ENCODE data around the gene HHAT.

The HHAT gene

DNA sequence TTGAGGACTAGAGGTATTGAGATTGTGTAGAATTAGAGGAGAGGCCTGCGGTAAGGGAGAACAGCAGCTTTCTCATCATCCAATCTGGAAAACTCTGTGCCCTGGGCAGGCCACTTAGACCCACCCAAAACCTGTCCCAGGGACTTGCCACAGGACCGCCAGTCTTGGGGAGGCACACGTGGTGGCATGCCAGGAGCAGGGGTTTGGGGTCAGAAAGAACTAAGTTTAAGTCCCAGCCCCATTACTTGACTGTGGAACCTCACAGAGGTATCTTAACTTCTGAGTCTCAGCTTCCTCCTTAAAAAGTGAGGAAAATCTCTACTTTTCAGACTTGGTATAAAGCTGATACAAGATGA lies 356.6 kb downstream of the HHAT start:
- no peak for DNase-seq (ENCODE audit: low read depth)

DNA sequence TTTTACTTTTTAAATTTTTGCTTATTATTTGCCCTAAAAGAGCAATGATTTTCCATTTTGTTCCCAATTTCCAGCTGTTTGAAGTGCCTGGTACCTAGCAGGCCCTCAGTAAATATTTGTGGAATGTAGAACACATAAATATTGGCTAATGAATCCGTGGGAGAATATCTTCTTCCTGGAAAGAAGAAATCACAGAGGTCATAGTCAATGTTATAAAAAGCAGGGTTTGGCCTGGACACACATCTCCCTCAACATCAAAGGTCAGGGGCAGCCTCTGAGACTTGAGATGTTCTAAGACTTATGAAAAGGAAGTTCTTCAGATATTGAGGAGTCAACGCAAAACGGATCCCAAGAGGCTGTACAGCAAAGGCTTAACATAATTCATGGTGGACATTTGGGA lies 358.1 kb downstream of the HHAT start:
- no peak for DNase-seq (ENCODE audit: low read depth)

- no peak for DNase-seq (ENCODE audit: low read depth)
Observed at GRCh38 chr1:210687582-210688279, 359.0 kb downstream of the HHAT start.

- DNase-seq (ENCODE audit: low read depth): no peak
Observed at GRCh38 chr1:210688512-210689234, 360.0 kb downstream of the HHAT start.

DNA sequence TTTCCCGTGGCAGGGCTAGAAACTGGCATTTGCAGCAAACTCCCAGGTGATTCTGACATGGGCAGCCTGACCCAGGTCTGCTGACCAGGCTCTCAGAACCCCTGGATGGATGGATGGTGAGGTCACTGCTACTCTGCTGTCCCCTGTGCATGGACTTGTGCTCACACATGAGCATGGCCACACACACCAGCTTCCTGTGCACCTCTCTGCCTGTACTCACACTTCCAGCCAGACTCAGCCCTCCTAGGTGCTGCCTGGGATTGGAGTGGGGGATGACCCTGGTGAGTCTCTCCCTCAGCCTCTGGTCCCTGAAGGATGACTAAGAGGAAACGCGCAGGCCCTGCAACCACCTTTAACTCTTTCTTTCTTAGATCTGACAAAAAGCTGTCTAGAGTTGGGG lies 361.1 kb downstream of the HHAT start:
- DNase-seq (ENCODE audit: low read depth): no peak

DNA sequence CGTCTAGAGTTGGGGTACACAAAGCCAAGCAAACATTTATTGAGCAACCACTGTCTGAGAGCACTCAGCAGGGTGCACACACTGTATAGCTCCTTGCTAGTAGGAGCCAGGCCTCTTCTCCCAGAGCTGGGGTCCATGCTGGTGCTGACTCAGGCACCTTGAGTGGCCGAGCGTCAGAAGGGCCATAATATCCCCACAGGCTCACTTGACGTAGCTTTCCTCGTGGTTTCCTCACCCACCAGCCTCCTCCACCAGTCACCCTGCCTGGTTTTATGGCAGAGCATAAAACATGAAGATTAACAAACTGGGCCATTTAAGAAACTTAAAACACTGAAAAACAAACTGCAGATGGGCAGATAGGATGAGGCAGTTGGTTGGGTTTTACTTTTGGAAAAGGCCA lies 361.5 kb downstream of the HHAT start:
- DNase-seq (ENCODE audit: low read depth): no peak

GRCh38 chr1:210691039-210691610 lies 362.4 kb downstream of the HHAT start:
- DNase-seq (ENCODE audit: low read depth): no peak

DNA sequence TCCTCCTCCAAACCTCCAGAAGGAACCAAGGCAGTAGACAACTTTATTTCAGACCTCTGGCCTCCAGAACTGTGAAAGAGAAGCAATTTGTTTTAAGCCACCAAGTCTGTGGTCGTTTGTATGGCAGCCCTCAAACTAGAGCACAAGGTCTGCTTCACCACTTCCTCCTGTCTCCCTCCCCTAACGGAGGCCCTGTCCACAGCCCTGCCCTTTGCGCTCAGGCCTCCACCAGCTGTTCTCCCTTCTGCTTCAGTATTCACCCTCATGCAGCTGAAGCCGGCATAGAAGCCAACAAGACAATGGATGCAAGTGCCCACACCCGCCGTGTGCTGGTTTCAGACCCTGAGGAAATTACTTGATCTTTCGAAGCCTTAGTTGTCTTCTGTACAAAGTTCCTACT lies 364.1 kb downstream of the HHAT start:
- DNase-seq (ENCODE audit: low read depth): no peak

DNA sequence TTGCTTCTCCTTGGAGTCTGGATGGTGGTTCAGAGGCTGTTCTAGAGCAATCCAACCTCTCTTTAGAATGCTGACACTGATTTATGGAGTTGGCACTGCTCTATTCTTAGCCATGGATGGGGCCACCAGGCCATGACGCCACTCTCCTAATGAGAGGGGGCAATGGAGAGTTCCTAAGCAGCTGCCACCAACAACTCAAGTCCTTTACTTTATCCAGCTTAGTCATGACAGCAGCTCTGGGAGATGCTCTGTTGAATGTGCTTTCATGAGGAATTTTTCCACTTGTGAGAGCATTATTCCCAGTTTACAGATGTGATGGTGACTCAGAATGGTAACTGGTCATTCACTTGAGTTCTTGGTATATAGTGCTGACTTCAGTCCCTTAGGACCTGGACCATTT lies 366.3 kb downstream of the HHAT start:
- DNase-seq (ENCODE audit: low read depth): no peak

DNA sequence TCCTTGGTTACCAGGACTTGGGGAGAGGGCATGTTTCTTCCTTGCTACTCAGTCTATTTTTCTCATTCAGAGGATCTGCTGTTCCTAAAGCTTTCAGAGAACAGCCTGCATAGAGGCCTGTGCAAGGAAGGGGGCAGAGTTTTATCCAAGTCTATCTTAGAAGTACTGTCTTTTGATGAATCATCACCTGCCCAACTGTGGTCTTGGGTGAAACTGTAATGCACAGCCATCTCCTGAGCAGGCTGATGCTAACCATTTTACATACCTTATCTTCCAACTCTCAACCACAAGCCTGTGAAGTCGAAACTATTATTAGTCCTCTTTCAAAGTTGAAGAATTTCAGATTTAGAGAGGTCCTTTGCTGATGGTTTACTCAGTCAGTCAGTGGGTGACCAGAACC lies 368.0 kb downstream of the HHAT start:
- no peak for DNase-seq (ENCODE audit: low read depth)

GRCh38 chr1:210697185-210697584 lies 368.5 kb downstream of the HHAT start:
- DNase-seq (ENCODE audit: low read depth): no peak

GRCh38 chr1:210698661-210699060 lies 370.0 kb downstream of the HHAT start:
- DNase-seq (ENCODE audit: low read depth): no peak

DNA sequence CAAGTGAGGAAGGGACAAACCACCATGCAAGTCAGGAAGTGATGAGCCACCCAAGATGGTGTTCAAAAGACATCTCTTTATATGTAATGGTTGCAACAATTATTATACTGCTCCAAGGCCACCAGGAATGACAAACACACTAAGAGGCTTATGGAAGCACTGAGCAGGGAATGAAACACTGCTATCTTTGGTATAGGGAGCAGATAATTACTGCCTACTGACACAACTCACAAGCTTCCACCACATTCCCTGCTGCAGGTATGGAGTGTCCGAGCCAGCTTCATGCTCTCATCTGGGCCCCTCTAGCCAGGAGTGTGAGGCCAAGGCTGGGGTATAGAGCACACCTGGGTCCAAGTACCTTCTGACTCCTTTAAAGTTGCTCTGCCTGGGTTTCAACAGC lies 371.4 kb downstream of the HHAT start:
- DNase-seq (ENCODE audit: low read depth): no peak

DNA sequence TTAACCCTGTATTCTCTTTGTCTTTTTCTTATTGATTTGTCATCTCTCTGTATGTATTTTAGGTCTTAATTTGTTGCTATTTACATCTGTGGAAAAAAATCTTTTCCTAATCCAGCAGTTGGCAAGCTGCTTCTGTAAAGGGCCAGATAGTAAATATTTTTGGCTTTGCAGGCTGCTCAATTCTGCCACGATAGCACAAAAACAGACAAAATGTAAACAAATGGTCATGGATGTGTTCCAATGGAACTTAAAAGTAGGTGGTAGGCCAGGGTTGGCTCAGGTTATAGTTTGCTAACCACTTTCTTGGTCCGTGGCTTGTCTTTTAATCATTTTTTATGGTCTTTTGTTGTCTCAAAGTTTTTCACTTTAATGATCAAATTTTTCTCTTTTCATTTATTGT lies 371.8 kb downstream of the HHAT start:
- DNase-seq (ENCODE audit: low read depth): no peak

- no peak for DNase-seq (ENCODE audit: low read depth)
Observed at GRCh38 chr1:210702506-210702905, 373.8 kb downstream of the HHAT start.

DNA sequence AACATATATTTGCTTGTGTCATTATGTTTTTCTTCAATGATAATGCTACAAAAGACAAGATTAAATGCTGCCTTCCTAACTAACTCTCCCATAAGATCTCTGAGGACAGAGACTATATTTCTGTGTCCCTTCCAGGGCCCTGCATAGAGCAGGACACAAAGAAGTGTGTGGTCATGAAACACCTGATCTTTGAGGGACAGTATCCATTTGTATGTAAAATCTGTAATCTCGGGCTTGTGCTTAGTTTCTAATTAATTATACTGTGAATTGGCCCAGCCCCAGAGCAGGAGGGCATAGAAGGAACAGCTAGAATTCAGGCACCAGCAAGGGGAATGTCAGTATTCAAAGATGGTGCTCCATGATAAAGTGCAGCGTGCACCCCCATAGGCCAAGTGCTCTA lies 374.9 kb downstream of the HHAT start:
- no peak for DNase-seq (ENCODE audit: low read depth)

DNA sequence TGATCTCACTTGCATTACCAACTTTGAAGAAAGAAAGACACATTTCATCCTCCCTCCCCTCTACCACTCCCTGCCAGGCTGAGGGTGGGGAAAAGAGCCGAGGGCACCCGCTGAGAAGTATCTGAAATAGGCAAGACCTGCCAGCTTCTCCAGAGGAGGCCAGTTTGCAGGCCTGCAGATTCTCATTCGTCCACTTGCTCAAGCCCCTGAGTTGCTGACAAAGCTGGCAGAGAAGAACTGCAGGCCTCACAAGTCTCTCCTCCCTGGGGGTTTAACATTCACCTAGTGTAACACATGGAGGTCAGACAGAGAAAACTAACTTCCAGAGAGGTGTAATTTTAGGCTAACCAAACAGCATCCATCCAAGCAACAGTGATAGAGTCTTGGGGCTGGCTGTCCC lies 376.4 kb downstream of the HHAT start:
- DNase-seq (ENCODE audit: low read depth): no peak

GRCh38 chr1:210706246-210706645 lies 377.5 kb downstream of the HHAT start:
- no peak for DNase-seq (ENCODE audit: low read depth)

GRCh38 chr1:210707300-210708240 lies 378.9 kb downstream of the HHAT start:
- DNase-seq (ENCODE audit: low read depth): no peak

- no peak for DNase-seq (ENCODE audit: low read depth)
Observed at GRCh38 chr1:210709701-210710100, 381.0 kb downstream of the HHAT start.

DNA sequence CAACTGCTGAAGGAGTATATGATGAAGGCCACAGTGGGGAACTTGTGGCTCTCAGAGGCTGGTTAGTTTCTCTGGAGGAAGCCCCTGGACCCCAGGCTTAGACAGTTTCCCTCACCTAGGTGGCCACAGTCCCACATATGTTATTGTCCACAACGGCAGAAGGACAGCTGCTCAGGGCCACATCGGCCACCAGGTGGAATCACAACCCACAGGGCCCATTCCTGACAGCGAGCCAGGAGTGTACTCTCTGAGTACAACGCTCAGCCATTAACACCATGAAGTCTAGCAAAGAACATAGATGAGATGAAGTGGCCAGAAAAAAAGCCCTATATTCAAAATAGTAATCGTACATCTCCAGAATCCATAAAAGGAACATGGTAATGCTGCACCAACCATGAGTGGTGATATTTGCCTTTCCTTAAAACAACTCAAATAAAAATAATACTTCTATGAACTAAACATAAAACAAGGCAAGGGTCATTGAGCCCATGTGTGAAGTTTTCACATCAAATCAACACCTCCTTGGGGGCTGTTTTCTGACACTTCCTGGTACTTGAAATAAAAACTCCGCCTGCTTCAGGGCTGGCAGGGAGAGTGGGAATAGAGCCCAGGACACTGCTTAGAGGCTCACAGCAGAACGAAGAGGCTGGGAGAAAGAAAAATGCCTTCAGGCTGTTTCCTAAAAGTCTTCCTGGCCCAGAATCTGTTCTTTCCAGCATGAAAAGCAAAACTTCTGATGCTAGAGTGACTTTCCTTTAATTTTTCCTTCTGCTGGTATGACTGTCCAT lies 383.3 kb downstream of the HHAT start:
- no peak for DNase-seq (ENCODE audit: low read depth)

- DNase-seq (ENCODE audit: low read depth): no peak
Observed at GRCh38 chr1:210715072-210715471, 386.4 kb downstream of the HHAT start.

All from activated T-cell treated with anti-CD3 and anti-CD28 coated beads for 24 hours (primary cell).